Neuronal stem cell (in vitro differentiated cells): ENCODE measurements around the gene MYOF.
"Not testable (repeated sequence)": the region's sequence is repeated elsewhere in the genome, so short reads cannot be mapped to it uniquely, and the experiment has no call there.

Experiments
- DNase-seq: peaks from one replicate; pipeline ENCODE4 v3.0.0-alpha.2; 2013; ENCODE audit warnings: low spot score
- H2AFZ ChIP-seq: one replicate; pipeline ENCODE4 v1.6.1; 2013; ENCODE audit warnings: mild to moderate bottlenecking, low read length, inconsistent platforms
- H2AK5ac ChIP-seq: 2 replicates; pipeline ENCODE4 v1.6.1; 2013; ENCODE audit warnings: low read depth, mild to moderate bottlenecking, inconsistent platforms, low read length, moderate library complexity, mixed read lengths
- H2BK120ac ChIP-seq: 2 replicates; pipeline ENCODE4 v1.6.1; 2013; ENCODE audit warnings: low read depth, mild to moderate bottlenecking, inconsistent platforms, low read length, moderate library complexity, mixed read lengths
- H2BK12ac ChIP-seq: one replicate; pipeline ENCODE4 v1.6.1; 2013; ENCODE audit warnings: low read length, inconsistent platforms
- H2BK15ac ChIP-seq: 2 replicates; pipeline ENCODE4 v1.6.1; 2013; ENCODE audit warnings: mild to moderate bottlenecking, low read length, inconsistent platforms, mixed read lengths
- H2BK5ac ChIP-seq: one replicate; pipeline ENCODE4 v1.6.1; 2013; ENCODE audit warnings: inconsistent platforms, mild to moderate bottlenecking, low read length, moderate library complexity
- H3K14ac ChIP-seq: one replicate; pipeline ENCODE4 v1.6.1; 2013; ENCODE audit warnings: low read length, inconsistent platforms
- H3K18ac ChIP-seq: 2 replicates; pipeline ENCODE4 v1.6.1; 2013; ENCODE audit warnings: low read length, inconsistent platforms
- H3K23ac ChIP-seq: 2 replicates; pipeline ENCODE4 v1.6.1; 2013; ENCODE audit warnings: low read depth, mild to moderate bottlenecking, mixed read lengths, low read length, inconsistent platforms; ENCODE audit not compliant: poor library complexity
- H3K27ac ChIP-seq: replicated peaks from 3 replicates; pipeline ENCODE4 v1.5.1; 2013; ENCODE audit warnings: low read length, inconsistent platforms
- H3K27me3 ChIP-seq, 3 experiments: 2 replicates each; pipeline ENCODE4 v1.6.1; 2013; ENCODE audit warnings: low read length in 3 of 3, mild to moderate bottlenecking in 2 of 3, inconsistent platforms in 1 of 3, low read depth in 1 of 3, mixed read lengths in 1 of 3, moderate library complexity in 1 of 3; ENCODE audit not compliant: control insufficient read depth in 3 of 3, insufficient read depth in 3 of 3
- H3K36me3 ChIP-seq, 2 donors: replicated peaks in 1 of 2; 2 replicates each; pipeline ENCODE4 v1.6.1; 2013; ENCODE audit warnings: low read length in 2 of 2; ENCODE audit not compliant: control insufficient read depth in 2 of 2, insufficient read depth in 2 of 2
- H3K4ac ChIP-seq: 2 replicates; pipeline ENCODE4 v1.6.1; 2013; ENCODE audit warnings: inconsistent platforms, mild to moderate bottlenecking, low read length, moderate library complexity
- H3K4me1 ChIP-seq, 2 donors: 1 replicate in 1 of 2; 2 replicates in 1 of 2; pipeline ENCODE4 v1.6.1; 2013; ENCODE audit warnings: low read length in 2 of 2, low read depth in 1 of 2; ENCODE audit not compliant: control insufficient read depth in 2 of 2, insufficient read depth in 1 of 2
- H3K4me2 ChIP-seq: one replicate; pipeline ENCODE4 v1.6.1; 2013; ENCODE audit warnings: mild to moderate bottlenecking, low read length, inconsistent platforms; ENCODE audit not compliant: insufficient read depth, poor library complexity, severe bottlenecking
- H3K4me3 ChIP-seq, 2 donors: 2 replicates each; pipeline ENCODE4 v1.5.1; 2013; ENCODE audit warnings: low read length in 2 of 2, mild to moderate bottlenecking in 2 of 2, inconsistent platforms in 1 of 2, moderate library complexity in 1 of 2
- H3K79me1 ChIP-seq: one replicate; pipeline ENCODE4 v1.6.1; 2013; ENCODE audit warnings: low read depth, mild to moderate bottlenecking, inconsistent platforms, low read length, moderate library complexity
- H3K9ac ChIP-seq: one replicate; pipeline ENCODE4 v1.6.1; 2013; ENCODE audit warnings: mild to moderate bottlenecking, low read depth, low read length, inconsistent platforms; ENCODE audit not compliant: poor library complexity
- H3K9me3 ChIP-seq, 2 donors: replicated peaks in 1 of 2; 2 replicates each; pipeline versions ENCODE3 to v1.6.1; 2013; ENCODE audit warnings: low read length in 2 of 2, mild to moderate bottlenecking in 2 of 2, inconsistent platforms in 1 of 2, low read depth in 1 of 2, mixed read lengths in 1 of 2, moderate library complexity in 1 of 2; ENCODE audit not compliant: control insufficient read depth in 2 of 2, insufficient read depth in 1 of 2
- H4K8ac ChIP-seq: one replicate; pipeline ENCODE4 v1.6.1; 2013; ENCODE audit warnings: low read depth, mild to moderate bottlenecking, inconsistent platforms, low read length, moderate library complexity
- H4K91ac ChIP-seq: one replicate; pipeline ENCODE4 v1.6.1; 2013; ENCODE audit warnings: low read length, low read depth, mild to moderate bottlenecking, inconsistent platforms; ENCODE audit not compliant: poor library complexity
- WGBS, 2 donors: extraction: QIAGEN DNeasy Blood & Tissue Kit; methylation state at CpG; one replicate each; pipeline ENCODE4 v1.1.7; 2013; ENCODE audit warnings: missing lambda C conversion rate in 2 of 2, mixed read lengths in 1 of 2; ENCODE audit not compliant: insufficient read length in 2 of 2, insufficient replicate concordance in 1 of 2; ENCODE audit errors: extremely low coverage in 2 of 2; 5-methylcytosine and 5-hydroxymethylcytosine counted together

Gene MYOF

GRCh38 chr10:93445978-93446720 lies 36.0 kb downstream of the MYOF start:
- Histone ChIP-seq H2AK5ac (no peak overlapping the region), H3K18ac (peak overlapping the region; percentile 9), H3K23ac (no peak overlapping the region), H2BK12ac (no peak overlapping the region), H2AFZ (no peak overlapping the region), H2BK120ac (no peak overlapping the region), H3K79me1 (no peaks in the 10 kb centered on the region), H3K4me1 (peaks cover 10 to 11% of the 10 kb centered on the region in 2 donors), H3K14ac (no peak overlapping the region), H3K36me3 (peaks cover 0 to 5% of the 10 kb centered on the region in 2 donors), H3K9ac (no peak overlapping the region), H3K27ac (peak overlapping the region; percentile 48), H4K8ac (no peak overlapping the region), H3K27me3 (no peaks in the 10 kb centered on the region), H3K9me3 (no peaks in the 10 kb centered on the region), H2BK5ac (no peak overlapping the region), H2BK15ac (no peak overlapping the region), H3K4ac (no peak overlapping the region), H3K4me3 (no peak overlapping the region), H4K91ac (no peak overlapping the region), H3K4me2 (no peak overlapping the region)
- DNase-seq, result no peak
- WGBS, 2 donors, result no CpG with 5 or more reads among the region's 7 CpGs

DNA sequence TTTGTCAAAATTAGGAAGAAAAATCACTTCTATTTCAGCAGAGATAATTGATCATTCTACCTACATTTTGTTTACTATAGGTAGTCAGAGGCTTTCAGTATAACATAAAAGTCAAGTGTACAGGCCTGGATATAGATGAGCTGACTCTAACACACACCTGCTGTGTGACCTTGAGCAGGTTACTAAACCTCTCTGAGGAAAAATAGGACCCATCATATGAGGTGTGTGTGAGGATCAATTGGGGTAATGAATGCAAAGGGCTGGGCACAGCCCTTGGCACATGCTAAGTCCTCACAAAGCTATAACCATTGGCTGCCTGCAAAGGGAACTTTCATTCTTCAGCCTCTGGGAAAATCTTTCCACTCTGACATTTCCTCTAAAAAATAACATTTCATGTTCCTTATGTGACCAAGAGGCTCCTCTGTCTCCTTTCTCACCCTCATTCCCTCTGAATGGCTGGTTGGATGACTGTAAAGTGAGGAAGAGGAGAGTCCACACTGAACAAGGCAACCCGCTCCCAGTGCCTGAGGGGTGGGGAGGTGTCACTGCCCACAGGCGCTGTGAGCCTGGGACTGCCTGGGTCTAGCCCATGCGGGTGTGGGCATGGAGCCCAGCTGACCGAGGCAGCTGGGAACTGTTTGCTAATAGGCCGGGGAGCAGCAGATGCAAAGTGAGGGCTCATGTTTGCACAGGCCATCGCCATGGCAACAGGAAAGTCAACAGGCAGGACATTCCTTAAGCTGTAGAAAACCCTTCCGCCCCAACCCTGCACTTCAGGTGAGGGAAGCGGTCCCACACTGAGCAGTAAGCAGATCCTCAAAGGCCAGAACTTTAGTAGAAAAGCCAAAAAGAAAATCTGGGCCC lies 36.8 kb downstream of the MYOF start:
- Histone ChIP-seq H3K9ac (no peak overlapping the region), H3K4ac (no peak overlapping the region), H3K23ac (no peak overlapping the region), H3K36me3 (no peaks in the 10 kb centered on the region), H3K4me2 (no peak overlapping the region), H2BK12ac (no peak overlapping the region), H2AK5ac (no peak overlapping the region), H3K4me3 (no peak overlapping the region), H4K91ac (no peak overlapping the region), H3K14ac (no peak overlapping the region), H3K18ac (no peak overlapping the region), H2BK5ac (no peak overlapping the region), H2AFZ (peak overlapping the region; percentile 51), H3K27me3 (no peaks in the 10 kb centered on the region), H2BK15ac (no peak overlapping the region), H2BK120ac (no peak overlapping the region), H3K27ac (peak overlapping the region; percentile 80), H3K9me3 (no peaks in the 10 kb centered on the region), H3K79me1 (no peaks in the 10 kb centered on the region), H4K8ac (no peak overlapping the region), H3K4me1 (peaks cover 10 to 17% of the 10 kb centered on the region in 2 donors)
- DNase-seq, result peak; percentile 91
- no CpG with 5 or more reads among the region's 8 CpGs for WGBS, 2 donors

GRCh38 chr10:93443481-93443880 lies 38.7 kb downstream of the MYOF start:
- no peak overlapping the region for H3K14ac ChIP-seq
- H4K8ac ChIP-seq, result no peak overlapping the region
- no peak overlapping the region for H4K91ac ChIP-seq
- no peak overlapping the region for H3K18ac ChIP-seq
- no peaks in the 10 kb centered on the region for H3K27me3 ChIP-seq
- no peak overlapping the region for H3K4ac ChIP-seq
- no peak overlapping the region for H3K23ac ChIP-seq
- H3K4me1 ChIP-seq, result peaks cover 15 to 22% of the 10 kb centered on the region in 2 donors
- no peak overlapping the region for H3K9ac ChIP-seq
- no peak for DNase-seq
- no peaks in the 10 kb centered on the region for H3K9me3 ChIP-seq
- H3K36me3 ChIP-seq, result no peaks in the 10 kb centered on the region
- no peak overlapping the region for H2AFZ ChIP-seq
- H2BK12ac ChIP-seq, result no peak overlapping the region
- H2BK15ac ChIP-seq, result no peak overlapping the region
- no peaks in the 10 kb centered on the region for H3K79me1 ChIP-seq
- no peak overlapping the region for H3K27ac ChIP-seq
- no peak overlapping the region for H2AK5ac ChIP-seq
- WGBS, 2 donors, result no CpG with 5 or more reads among the region's 1 CpG
- H2BK120ac ChIP-seq, result no peak overlapping the region
- no peak overlapping the region for H3K4me2 ChIP-seq
- no peak overlapping the region for H3K4me3 ChIP-seq
- H2BK5ac ChIP-seq, result no peak overlapping the region

DNA sequence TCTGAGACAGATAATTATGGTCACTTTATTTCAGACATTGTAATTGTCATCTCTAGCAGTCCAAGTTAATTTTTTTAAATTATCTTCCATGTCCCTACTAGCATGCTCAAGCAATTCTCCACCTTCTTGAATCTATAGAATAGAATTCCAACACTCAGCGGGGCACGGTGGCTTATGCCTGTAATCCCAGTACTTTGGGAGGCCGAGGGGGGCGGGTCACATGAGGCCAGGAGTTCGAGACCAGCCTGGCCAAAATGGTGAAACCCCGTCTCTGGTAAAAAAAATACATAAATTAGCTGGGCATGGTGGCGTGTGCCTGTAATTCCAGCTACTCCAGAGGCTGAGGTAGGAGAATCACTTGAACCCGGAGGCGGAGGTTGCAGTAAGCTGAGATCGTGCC lies 39.4 kb downstream of the MYOF start:
- H3K4me1 ChIP-seq, result peaks cover 22 to 30% of the 10 kb centered on the region in 2 donors
- not testable (repeated sequence) for H2BK15ac ChIP-seq, H2BK5ac ChIP-seq, H3K27ac ChIP-seq, H3K4me2 ChIP-seq, H3K36me3 ChIP-seq, H2AFZ ChIP-seq, H3K4me3 ChIP-seq, H3K14ac ChIP-seq, H2AK5ac ChIP-seq, H3K9ac ChIP-seq, H3K4ac ChIP-seq, H3K9me3 ChIP-seq, H2BK120ac ChIP-seq, H3K23ac ChIP-seq, H3K79me1 ChIP-seq, H4K8ac ChIP-seq, H3K27me3 ChIP-seq, H2BK12ac ChIP-seq, DNase-seq, H3K18ac ChIP-seq, H4K91ac ChIP-seq
- WGBS, 2 donors, result no CpG with 5 or more reads among the region's 10 CpGs
